22Rv1 (cell line): ENCODE measurements around the gene TMEM219.

Source experiments
- H3K27ac ChIP-seq: fragments of 450-650 bp; 2 replicates; pipeline ENCODE4 v1.5.1; 2017
- ZFX ChIP-seq: fragments of 450-650 bp; IDR thresholded peaks from 2 replicates; pipeline ENCODE4 v1.6.1; 2017; ENCODE audit warnings: antibody characterized with exemption, borderline replicate concordance
- TF ChIP-seq, protein P1 (sequence below): fragments of 450-650 bp; IDR thresholded peaks from 2 replicates; pipeline ENCODE4 v1.5.1; 2017; ENCODE audit warnings: mild to moderate bottlenecking

The TMEM219 gene

DNA sequence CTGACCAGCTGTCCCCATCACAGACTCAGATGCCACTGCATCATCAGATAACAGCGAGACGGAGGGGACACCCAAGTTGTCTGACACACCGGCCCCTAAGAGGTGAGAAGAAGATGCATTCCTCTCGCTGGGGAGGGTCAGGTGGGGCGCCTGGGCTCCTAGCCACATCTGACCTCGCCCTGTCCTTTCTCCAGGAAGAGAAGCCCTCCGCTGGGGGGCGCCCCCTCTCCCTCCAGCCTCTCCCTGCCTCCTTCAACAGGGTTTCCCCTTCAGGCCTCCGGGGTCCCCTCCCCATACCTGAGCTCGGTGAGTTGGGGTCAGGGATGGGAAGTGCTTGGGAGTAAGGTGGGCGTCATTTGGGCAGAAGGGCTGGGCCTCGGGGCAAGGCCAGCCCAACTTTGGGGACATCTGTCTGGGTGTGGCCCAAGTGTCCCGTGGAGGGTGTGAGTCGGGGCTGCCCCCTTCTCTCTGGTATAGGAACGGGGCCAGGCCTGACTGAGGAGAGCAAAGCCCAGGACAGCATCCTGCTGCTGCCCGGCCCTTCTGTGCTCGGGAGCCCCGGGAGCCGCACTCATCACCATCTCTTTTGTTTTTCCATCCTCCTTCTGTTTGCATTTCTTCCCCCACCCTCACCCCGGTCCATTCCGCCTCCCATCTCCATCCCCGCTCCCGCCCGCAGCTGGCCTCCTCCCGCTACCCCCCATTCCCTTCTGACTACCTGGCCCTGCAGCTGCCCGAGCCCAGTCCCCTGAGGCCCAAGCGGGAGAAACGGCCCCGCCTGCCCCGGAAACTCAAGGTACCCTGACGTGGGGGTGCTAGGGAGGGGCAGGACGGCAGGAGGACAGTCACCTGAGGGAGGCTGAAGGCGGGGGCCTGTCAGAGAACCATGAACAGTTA lies 39.1 kb downstream of the TMEM219 start:
- no peak overlapping the region for H3K27ac ChIP-seq

DNA sequence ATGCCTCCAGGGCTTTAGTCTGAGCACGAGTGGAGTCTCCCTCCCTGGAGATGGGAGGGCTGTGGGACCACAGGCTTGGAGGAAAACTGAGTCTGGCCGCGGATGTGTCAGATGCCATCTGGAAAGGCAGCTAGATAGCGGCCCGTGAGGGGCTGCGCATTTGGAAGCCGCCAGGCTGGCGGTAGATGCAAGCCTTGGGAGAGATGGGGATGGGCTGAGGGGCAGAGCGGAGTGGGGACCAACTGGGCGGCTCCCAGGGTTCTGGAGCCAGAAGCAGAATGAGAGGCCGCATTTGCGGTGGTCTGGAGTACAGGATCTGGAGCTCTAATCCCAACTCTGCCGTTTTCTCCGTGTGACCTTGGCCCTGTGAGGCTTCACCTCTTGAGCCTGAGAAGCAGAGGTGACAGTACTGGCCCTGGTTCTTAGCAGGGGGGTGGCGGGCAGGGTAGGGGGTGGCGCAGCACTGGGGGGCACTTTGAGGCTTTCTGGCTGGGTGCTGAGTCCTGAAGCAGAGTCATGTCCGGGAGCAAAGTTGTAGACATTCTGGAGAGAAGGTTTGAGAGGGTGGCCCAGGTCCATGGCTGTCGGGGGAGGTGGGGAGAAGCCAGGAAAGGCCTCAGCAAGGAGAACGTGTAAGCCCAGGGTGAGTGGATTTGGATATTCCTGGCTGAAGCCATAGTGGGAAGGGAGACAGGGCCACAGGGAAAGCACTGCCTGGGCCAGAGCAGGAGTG lies 40.9 kb downstream of the TMEM219 start:
- peak overlapping the region; percentile 22; the same call in 1 of the 2 replicates for H3K27ac ChIP-seq

More for the DNA sequence above, 39.1 kb downstream of the TMEM219 start:
- no peak for TF ChIP-seq ZFX
- TF ChIP-seq, protein P1, sequence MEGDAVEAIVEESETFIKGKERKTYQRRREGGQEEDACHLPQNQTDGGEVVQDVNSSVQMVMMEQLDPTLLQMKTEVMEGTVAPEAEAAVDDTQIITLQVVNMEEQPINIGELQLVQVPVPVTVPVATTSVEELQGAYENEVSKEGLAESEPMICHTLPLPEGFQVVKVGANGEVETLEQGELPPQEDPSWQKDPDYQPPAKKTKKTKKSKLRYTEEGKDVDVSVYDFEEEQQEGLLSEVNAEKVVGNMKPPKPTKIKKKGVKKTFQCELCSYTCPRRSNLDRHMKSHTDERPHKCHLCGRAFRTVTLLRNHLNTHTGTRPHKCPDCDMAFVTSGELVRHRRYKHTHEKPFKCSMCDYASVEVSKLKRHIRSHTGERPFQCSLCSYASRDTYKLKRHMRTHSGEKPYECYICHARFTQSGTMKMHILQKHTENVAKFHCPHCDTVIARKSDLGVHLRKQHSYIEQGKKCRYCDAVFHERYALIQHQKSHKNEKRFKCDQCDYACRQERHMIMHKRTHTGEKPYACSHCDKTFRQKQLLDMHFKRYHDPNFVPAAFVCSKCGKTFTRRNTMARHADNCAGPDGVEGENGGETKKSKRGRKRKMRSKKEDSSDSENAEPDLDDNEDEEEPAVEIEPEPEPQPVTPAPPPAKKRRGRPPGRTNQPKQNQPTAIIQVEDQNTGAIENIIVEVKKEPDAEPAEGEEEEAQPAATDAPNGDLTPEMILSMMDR = peak; percentile 6; the same call in 1 of the 2 replicates

DNA sequence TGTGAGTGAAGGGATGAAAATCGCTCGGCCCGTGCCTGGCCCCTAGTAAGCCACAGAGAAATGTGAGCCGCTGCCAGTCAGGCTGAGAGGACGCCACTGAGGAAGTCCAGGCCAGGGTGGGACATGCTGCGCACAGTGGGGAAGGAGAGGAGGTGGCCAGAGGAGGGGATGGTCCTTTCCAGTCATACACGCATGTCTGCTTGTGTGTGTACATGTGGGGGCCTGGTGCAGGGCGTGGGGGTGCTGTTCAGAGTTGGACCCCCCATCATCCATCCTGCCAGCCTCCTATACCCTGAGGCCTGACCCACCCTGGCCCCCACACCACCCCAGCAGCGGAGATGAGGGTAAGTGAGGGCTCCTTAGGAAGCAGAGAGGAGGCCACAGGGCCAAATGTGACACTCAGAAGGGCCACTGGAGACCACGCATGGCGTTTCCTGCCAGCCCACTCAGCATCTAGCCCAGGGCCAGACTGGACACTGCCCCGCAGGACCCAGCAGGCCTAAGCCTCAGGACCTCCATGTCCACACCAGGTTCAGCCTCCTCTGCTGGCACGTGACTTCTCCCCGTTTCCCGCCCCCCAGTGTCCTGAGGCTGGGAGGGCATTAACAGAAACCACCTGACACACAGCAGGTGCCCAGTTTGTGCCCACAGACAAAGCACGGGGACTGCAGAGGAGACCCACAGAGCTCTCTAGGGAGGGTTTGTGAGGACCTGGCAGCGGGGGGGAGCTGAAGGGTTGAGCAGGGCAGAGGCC lies 42.0 kb downstream of the TMEM219 start:
- TF ChIP-seq, protein P1 = no peak
- no peak for TF ChIP-seq ZFX
- peak overlapping the region; percentile 22; the same call in 1 of the 2 replicates for H3K27ac ChIP-seq

More for the DNA sequence above, 40.9 kb downstream of the TMEM219 start:
- TF ChIP-seq ZFX = no peak
- TF ChIP-seq, protein P1 = no peak

DNA sequence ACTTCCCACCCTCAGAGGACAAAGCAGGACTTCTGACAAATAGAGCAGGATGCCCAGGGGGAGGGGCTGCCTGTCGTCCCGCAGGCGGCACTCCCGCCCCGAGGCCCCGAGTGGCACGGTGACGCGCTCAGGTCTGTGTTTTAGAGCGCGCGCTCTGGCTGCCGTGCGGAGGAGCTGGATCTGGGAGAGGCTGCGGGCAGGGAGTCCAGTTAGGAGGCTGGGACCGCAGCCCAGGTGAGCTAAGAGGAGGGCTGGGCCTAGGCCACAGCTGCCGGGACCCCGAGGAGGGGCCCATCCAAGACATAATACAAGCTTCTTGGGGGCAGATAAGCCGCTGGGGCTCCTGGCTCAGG lies 42.5 kb downstream of the TMEM219 start:
- TF ChIP-seq, protein P1 = no peak
- no peak for TF ChIP-seq ZFX
- H3K27ac ChIP-seq = no peak overlapping the region

DNA sequence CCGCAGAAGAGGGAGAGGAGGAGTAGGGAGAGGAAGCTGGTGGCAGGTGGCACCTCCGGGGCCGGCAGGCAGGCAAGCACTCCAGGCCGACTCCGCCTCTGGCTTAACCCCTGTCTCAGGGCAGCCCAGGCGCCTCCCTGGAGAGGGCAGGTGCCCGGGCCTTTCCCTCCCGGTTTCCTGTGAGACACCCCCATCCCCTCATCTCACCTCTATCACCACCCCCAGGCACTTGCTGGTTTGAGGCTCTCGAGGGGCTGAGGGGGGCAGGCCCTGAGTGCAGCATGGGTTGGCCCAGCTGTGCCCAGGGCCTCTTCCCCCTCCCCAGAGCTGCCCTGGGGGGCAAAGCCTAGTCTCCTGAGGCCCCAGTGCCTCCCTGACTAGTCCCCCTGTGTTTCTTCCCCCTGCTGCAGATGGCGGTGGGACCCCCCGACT lies 42.9 kb downstream of the TMEM219 start:
- no peak for TF ChIP-seq ZFX
- TF ChIP-seq, protein P1 = no peak
- no peak overlapping the region for H3K27ac ChIP-seq

DNA sequence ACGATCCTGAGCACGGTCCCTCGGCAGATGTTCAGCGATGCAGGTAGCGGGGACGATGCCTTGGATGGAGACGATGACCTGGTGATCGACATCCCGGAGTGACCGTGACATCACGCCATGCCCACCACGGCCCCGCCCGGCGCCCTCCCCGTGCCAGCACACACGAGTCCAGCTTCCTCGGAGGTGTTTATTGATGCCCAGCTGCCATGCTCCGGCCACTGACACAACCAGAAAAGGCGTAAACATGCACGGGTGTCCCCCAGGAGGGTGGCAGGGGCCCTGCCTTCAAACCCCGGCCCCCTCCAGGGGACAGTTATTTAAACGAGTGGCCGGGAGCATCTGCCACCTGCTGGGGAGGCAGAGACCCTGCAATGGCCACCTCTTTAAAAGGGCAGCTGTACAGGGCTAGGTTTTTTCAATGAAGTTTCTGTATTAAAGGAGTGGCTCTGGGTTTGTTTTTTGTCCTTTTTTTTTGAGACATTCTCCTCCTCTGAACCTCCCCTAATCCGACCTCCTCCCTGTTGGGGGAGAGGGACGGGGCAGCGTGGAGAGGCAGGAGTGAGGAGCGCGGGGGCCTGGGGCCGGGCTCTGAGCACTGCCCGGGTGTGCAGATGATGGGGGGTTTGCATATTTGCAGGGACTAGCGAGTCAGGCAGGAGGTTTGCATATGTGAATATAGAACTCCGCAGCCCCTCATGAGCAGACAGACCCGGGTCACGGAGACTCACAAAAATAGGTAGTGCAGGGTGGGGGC lies 43.6 kb downstream of the TMEM219 start:
- 0 out of 2 replicates have a peak overlapping the region, but pooled peaks have one; percentile 10 for H3K27ac ChIP-seq
- no peak for TF ChIP-seq ZFX
- TF ChIP-seq, protein P1 = peak; percentile 83
